GM21381 (cell line): Measurements from ENCODE around the gene RNF220.
"Not testable (repeated sequence)": the region's sequence is repeated elsewhere in the genome, so short reads cannot be mapped to it uniquely, and the experiment has no call there.

Experiments used
- ATAC-seq: cut with Tn5 transposase; IDR thresholded peaks from one replicate; pipeline ENCODE4 v1.9.1; 2021; ENCODE audit warnings: mild to moderate bottlenecking, moderate library complexity; ENCODE audit not compliant: unreplicated experiment

The RNF220 gene

DNA sequence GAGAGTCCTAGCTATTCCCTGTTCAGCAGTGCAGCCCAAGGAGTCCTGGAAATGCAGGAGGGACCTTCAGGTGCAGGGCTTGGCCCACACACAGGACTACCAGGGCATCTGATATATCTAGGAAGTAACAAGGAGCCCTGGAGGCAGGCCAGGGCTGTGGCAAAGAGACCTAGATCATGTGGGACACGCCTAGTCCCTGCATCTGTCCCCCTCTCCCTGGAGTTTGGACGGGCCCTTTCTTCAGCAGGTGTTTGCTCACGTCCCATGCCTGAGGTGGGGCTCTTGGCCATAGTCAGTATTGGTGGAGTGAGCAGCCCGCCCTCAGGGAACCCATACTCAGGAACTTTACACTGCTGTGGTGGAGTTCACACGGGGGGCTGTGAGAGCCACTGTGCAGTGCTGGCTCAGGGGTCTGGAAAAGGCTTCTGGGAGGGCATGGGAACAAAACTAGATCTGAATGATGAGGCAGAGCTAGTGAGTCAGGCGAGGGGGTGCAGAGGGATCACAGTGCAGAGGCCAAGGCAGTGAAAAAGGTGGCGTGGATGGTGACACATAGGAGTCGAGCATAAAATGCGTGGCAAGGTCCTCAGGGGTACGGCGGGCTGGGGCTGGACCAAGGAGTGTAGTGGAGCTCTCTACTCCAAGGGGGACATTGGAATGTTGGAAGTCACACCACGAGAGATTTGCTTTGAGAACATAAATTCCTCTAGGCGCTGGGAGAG lies 243.6 kb downstream of the RNF220 start:
- no peak for ATAC-seq

DNA sequence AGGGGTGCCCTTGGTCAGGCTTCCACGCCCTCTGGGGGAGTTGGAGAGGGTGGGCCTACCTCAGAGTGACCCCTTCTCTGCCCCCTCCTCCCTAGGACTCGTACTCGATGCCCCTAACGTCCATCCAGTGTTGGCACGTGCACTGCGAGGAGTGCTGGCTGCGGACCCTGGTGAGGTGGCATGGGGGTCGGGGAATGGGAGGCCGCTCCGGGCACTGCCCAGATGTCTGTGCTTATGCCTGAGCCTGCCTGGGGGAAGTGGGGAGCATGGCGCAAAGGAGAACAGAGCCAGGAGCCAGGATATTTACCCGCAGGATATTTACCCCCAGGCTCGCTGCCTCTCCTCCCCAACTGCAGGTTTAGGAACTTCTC lies 244.7 kb downstream of the RNF220 start:
- ATAC-seq: no peak

DNA sequence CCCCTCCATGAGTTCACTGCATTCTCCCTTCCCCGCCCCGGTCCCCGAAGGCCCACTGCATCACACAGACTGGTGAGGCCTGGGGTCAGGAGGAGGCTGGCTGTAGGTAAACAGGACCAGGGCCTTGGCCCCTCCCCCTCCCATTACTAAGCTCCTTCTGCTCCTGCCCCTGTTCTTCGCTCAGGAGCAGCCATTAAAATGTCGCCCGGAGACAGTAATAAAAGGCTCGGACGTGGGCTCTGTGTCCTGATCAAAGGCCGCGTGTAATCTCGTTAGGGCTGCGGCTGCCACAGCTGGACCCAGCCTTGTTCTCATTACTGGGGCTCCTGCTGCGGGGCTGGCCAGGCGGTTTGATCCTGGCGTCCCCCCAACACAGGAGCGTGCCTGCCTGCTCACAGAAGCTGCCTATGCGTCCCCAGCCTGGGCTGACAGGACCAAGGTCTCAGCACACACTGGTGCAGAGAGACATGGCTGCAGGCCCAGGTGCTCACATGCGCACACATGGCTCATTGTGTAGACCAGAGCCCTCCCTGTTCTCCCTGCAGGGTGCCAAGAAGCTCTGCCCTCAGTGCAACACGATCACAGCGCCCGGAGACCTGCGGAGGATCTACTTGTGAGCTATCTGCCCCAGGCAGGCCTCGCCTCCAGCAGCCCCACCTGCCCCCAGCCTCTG lies 245.2 kb downstream of the RNF220 start:
- ATAC-seq: no peak

DNA sequence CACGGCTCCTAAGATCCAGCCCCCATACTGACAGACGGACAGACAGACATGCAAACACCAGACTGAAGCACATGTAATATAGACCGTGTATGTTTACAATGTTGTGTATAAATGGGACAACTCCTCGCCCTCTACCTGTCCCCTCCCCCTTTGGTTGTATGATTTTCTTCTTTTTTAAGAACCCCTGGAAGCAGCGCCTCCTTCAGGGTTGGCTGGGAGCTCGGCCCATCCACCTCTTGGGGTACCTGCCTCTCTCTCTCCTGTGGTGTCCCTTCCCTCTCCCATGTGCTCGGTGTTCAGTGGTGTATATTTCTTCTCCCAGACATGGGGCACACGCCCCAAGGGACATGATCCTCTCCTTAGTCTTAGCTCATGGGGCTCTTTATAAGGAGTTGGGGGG lies 246.0 kb downstream of the RNF220 start:
- no peak for ATAC-seq

DNA sequence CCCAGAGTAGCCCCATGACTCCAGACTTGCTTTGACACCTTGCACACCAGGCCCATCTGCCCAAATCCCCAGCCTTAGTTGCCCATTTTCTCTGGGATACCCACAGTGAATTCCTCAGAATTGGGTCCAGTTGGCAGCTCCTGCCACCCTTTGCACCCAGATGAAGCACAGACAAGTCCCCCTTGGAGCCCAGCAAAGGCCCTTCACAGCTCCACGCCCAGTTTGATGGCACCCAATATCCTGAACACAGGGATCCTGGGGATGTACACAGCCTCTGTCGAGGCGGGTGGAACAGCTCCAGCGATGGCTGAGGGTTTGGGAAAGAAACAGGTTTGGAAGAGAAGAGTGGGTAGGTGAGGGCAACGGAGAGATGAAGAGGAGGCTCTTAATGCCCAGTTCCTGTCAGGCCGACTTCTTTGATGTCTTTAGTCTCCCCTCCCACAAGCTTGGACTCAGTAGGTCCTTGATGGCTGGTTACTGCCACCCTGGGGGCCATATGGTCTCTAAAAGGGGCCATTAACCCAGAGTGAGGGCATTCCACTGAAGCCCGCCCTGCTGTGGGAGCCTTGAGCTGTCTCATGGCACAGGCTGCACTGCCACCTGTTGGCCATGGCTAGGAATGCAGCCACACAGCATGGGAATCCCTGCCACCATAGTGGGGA lies 247.5 kb downstream of the RNF220 start:
- peak; percentile 72 for ATAC-seq

DNA sequence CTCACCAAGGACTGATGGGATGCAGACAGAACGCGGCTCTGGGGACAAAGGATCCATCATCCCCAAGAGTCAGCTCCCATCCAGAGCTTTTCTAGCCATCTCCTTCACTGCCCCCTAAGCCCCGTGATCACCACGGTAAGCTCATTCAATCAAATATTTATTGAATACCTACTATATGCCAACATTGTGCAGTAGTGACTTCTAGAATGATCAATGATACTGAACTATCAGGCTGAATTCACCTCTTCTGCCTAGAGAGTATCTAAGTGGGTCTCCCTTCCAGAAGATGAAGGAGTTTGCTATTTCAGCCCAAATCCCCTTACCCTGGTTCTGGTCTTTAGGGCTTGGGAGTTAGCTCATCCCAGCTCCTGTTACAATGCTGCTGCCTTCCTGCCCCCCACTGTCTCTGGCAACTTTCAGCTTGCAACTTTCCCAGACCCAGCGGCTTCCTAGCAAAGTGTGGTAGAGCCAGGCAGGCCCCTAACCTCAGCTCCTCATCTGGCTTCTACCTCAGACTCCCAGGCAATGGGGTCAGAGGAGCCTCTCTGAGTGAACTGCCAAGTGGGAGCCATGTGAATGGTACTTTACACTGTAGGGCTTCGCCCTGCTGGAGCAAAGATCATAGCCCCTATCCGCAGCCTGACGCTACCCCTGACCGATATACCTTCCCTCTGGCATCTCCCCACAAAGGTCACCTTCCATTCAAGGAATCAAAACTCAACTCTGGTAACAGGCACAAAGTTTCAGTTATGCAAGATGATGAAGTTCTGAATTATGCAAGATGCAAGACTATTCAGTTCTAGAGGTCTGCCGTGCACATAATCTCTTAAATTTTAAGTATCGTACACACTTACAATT lies 248.3 kb downstream of the RNF220 start:
- ATAC-seq: no peak

DNA sequence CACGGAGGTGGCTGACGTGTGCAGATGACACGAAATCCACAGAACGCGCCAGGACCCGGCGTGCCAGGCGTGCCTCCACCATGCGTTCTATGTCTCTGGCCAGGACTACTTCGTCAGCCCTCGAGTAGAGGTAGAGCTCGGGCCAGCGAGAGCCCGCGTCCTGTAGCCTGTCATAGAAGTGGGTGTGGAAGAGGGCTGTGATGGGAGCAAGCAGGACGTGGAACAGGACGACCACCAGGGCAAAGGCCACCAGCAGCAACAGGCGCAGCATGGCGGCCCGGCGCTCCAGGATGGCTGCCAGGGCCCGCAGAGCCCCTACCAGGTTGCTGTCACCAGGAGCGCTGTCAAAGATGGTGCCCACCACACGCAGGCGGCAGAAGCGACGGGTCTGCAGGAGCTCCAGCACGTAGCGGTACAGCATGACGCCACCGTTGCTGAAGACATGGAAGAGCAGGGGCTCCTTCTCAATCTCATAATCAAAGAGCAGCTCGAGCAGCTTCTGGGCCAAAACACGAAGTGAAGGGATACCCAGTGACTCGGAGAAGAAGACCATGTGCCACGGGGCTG lies 249.6 kb downstream of the RNF220 start:
- ATAC-seq: no peak

DNA sequence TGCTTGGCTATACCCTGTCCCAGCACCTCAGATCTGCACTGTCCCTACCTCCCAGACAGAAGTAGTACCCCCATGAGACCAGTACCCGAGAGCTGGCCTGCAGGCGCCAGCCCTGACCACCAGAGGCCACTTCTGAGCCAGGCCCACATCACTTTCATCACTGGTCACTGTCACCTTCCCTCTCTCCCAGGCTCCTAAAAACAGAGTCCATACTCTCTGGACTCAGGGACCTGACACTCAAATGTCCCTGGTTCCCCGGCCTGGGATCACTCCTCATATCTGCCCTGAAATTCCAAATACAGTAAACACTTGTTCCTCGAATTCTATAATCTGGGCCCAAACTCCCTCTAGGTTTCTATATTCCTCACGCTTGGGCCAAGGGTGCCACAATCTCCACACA lies 250.6 kb downstream of the RNF220 start:
- no peak for ATAC-seq

DNA sequence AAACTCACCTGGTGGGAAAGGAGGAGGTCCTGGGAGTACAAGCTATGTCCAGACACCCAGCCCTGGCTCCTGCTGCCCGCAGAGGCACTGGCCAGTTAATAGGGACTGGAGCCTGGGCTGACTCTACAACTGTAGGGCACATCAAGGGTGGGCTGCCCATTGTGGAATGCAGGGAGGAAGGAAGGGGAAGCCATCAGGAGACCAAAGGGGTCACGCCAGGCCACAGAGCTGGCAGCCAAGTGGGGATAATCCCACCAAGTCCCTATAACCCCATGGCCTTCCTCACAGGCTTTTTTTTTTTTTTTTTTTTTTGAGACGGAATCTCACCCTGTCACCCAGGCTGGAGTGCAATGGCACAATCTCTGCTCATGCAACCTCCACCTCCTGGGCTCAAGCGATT lies 254.5 kb downstream of the RNF220 start:
- no peak for ATAC-seq

DNA sequence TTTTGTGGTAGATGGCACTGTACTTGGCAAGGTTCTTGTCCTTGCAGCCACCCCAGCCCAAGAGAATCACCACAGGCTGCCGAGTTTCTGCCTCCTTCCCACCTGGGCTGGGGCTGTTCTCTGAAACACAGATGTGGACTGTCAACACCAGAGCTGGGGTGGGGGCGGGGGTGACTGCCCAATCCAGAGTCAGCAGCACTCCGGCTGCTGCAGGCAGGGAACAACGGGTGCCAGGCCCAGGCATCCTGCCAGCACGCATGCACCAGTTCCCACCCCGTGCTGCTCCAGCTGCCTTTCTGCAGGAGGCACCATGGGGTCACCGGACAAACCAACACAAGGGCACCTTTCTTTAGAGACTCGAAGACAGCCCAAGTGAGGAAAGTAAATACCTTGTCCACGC lies 255.1 kb downstream of the RNF220 start:
- no peak for ATAC-seq

DNA sequence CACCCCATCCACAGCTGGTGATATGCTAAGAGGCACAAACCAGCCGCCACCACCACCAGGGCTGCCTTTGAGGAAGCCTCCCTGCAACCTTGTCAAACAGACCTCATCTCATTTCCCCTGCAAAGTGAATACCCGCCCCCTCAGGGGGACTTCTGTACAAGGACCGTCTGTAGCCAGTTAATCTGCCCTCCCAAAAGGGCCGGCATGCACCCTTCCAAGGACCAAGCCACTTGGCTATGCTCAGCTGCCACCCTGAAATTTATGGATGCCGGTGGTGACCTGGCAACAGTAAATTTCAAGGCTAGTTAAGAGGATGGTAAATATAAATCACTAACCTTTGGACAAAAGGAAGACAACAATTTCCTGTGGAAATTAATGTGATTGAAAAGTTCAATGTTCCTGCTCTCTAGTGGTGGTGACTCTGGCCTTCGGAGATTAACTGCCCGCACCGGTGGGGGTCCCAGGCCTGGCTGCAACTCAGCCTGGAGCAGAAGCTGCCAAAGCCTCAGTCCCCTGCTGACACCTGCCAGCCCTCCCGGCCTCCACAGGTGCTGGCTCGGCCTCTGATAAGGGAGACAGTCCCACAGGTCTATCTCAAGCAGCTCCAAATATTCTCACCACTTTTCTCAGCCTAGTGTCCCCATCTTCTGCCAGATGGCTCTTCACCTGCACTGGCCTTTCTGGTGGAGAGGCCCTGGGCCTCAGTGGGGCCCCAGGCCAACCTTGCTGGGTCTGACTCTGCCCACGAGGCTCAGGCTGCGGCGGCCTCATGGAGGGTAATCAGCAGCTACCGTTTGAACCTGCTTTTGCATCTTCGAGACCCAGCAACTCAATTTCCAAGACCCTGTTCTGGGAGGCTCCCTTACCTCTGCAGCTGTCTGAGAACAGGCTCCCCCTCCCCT lies 257.0 kb downstream of the RNF220 start:
- no peak for ATAC-seq

DNA sequence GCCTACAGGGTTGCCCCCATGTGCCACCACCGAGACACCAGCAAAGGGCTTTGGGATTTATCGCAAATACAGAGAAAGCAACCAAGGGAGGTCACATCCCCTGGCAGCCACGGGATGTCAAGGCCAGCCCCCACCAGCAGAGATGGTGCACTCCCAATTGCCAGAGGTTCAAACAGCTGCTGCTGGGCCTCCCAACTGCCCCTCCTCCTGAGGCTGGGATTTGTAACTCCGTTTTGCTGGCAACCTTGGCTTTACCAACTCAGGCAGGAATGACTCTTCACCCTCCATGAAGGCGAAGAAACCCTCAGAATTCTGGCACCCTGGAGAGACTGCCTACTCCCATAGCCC lies 257.6 kb downstream of the RNF220 start:
- ATAC-seq: no peak

DNA sequence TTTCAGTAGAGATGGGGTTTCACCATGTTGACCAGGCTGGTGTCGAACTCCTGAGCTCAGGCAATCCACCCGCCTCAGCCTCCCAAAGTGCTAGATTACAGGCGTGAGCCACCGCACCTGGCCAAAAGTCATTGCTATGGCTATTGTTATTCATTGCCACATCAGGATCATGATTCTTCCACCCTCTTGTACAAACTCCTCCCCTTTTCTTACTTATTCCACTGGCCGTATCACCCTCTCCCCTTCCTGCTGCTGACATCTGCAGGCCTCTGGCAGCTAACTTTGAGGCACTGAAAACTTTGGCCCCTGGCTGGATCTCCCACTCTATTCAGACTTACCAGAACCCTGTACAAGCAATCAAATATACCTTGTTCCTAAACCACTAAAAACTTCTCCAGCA lies 258.4 kb downstream of the RNF220 start:
- no peak for ATAC-seq

DNA sequence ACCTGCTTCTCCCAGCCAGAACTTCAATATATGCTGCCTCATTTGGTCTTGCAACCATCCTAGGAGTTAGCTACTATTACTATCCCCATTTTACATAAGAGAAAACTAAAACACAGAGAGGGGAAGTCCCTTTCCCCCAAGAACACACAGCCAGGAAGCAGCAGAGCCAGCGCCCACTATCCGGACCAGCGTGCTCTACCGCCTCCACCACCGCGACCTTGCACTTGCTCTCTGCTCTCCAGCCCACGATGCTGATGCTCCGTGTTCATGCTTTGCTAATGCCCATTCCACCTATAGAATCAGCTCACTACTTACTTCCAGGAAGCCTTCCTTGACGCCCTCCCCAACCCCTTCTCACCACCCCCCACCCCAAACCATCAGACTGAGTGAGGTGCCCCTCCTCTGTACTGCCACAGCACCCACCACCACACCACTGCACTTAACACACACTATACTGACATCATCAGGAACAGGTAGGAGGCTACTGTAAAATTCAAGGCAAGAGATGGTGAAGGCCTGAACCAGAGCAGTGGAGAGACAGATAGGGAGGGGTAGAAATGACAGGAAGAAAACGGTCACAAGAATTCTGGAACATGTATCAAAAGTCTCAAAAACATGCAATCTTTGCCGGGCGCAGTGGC lies 259.8 kb downstream of the RNF220 start:
- ATAC-seq: no peak

DNA sequence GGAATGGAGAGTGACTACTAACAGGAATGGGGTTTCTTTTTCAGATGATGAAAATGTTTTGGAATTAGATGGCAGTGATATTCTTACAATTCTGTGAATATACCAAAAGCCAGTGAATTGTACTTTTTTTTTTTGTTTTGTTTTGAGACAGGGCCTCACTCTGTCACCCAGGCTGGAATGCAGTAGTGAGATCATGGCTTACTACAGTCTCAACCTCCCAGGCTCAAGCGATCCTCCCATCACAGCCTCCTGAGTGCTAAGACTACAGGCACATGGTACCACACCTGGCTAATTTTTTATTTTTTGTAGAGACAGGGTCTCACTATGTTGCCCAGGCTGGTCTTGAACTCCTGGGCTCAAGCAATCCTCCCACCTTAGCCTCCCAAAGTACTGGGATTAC lies 261.7 kb downstream of the RNF220 start:
- not testable (repeated sequence) for ATAC-seq

DNA sequence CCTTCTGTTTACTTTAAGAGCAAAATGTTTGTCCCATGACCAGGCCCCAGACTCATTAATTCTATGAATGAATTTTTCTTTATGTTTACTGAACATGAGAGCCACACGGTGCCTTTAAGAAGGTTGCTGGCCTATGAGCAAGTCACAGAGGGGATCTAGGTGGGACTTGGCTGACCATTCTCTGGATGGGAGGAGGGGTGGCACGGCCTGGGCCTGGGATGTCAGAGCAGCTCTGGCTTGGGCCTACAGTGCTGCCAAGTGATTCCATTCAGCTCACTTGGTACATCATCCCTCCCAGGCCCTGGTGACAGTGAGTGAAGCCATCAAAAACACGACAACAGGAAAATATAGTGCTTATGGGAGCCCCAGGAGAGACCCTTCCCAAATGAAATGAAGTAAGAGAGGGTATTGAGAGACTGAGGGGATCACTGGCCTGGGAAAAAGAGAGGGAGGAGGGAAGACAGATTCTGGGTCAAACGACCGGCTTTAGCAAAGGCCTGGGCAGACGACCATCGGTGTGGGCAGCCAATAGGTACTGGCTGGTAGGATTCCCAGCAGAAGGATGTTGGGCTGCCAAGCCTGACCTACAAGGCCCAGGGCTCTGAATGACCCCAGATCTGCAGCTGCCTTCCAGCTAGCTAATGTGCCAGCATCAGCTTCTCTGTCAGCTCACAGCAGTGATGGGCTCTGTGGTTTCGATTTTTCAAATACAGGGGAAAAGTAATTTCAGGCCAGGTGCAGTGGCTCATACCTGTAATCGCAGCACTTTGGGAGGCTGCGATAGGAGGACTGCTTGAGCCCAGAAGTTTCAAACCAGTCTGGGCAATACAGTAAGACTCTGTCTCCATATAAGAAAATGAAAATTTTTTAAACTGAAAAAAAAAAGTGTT lies 265.9 kb downstream of the RNF220 start:
- ATAC-seq: no peak

DNA sequence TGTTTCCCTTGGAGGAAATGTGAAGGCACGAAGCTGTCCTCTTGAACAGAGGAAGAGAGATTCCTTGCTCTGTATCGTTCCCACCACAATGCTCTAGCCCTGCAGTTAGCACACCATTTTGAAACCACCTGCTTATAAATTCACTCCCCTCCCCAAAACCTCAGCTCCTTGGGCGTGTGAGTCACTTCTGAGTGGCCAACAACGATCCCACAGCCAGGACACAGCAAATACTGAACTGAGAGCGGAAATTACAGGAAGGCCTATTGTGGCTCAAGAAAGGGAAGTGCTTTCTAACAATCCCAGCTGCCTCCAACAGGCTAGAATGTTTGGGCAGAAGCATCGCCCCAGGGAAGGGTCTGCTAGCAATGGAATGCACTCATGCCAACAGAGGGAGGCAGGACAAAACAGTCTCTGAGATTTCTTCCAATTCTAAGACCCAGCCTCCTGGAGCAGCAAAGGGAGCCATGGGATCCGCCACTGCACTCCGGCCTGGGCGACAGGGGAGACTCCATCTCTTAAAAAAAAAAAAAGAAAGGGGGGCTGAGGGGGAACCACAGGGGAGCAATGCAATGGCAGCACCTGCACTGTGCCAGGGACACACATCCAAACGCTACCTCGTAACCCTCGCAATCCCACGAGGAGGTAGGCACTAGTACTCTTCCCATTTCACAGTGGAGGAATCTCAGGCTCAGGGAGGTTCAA lies 267.4 kb downstream of the RNF220 start:
- ATAC-seq: no peak
